GM12873 (cell line): ENCODE data around the gene HP1BP3.

Source experiments
- TF ChIP-seq, protein P1 (sequence below): IDR thresholded peaks from 2 replicates; pipeline ENCODE4 v1.5.1; 2012; ENCODE audit warnings: low read depth, mild to moderate bottlenecking, moderate library complexity, low read length, control low read depth; ENCODE audit not compliant: insufficient read depth; ENCODE audit errors: missing control alignments

HP1BP3 gene

DNA sequence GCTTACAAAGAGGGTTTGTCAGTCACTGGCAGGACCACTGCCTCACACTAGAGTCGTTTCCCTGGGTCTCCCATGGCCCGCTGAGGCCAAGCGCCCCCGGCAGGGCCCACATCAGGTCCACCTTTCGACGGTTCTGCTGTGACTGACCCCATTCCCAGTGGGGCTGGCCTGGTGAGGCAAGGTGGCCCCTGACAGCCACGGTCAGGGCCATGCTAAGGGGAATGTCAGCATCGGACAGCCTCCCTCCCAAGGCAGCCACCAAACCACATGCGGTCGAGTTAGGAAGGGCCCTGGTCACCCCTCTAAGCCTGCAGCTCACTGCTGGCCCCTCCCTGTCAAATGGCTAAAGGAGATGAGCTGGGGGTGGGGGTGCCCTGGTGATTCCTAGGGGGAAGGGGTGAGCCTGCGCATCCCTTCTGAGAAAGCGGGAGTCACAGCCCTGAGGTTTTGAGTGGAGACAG, 66.4 kb downstream of the HP1BP3 start:
- TF ChIP-seq, protein P1, sequence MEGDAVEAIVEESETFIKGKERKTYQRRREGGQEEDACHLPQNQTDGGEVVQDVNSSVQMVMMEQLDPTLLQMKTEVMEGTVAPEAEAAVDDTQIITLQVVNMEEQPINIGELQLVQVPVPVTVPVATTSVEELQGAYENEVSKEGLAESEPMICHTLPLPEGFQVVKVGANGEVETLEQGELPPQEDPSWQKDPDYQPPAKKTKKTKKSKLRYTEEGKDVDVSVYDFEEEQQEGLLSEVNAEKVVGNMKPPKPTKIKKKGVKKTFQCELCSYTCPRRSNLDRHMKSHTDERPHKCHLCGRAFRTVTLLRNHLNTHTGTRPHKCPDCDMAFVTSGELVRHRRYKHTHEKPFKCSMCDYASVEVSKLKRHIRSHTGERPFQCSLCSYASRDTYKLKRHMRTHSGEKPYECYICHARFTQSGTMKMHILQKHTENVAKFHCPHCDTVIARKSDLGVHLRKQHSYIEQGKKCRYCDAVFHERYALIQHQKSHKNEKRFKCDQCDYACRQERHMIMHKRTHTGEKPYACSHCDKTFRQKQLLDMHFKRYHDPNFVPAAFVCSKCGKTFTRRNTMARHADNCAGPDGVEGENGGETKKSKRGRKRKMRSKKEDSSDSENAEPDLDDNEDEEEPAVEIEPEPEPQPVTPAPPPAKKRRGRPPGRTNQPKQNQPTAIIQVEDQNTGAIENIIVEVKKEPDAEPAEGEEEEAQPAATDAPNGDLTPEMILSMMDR: no peak

DNA sequence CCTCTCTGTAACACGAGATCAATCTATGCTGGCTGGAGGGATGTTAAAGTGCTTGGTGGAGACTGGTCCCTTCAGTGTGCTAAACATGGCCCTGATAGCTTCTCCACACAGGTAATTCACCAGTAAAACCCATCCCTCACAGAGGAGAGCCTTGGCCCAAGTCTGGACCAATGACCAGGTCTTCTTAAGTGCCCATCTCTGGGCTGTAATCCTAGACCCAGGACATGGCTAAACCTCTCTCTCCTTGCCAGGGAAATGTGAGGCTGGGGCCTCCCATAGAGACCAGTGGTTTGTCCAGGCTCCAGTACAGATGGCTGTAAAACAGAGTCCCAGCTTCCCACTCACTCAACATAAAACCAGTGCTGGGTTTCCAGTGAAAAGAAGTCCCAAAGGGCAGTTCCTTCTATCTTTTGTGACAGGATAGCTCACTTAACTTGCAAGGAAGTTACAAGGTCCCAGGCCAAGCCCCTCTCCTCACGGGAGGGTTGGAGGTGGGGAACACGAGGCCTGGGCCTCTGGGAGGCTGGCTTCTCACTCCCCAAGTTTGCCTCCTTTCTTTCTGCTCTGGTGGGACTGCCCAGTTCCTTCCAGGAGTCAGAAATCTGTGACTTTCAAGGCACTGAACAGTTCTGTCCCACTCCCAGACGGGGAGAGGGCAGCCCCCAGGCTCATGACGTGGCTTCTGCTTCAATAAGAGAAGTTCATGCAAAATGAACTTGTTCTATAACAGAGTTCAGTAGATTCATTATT, 67.1 kb downstream of the HP1BP3 start:
- TF ChIP-seq, protein P1: no peak

DNA sequence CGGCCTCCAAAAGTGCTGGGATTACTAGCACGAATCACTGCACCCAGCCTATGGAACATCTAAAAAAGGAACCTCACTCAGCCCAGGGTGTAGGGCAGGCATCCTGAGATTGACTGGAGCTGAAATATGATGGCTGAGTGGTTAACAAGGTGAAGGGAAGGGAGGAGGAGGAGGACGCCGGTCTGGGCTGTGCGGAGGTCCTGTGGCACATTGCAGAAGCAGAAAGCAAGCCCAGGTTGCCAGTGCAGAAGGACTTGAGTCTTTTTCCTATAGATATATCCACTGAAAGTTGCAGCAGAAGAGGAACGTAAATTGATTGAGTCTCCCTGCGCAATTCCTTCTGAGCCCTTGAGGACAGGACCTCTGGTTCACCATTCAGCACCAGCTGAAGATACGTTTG, 67.8 kb downstream of the HP1BP3 start:
- TF ChIP-seq, protein P1: no peak

DNA sequence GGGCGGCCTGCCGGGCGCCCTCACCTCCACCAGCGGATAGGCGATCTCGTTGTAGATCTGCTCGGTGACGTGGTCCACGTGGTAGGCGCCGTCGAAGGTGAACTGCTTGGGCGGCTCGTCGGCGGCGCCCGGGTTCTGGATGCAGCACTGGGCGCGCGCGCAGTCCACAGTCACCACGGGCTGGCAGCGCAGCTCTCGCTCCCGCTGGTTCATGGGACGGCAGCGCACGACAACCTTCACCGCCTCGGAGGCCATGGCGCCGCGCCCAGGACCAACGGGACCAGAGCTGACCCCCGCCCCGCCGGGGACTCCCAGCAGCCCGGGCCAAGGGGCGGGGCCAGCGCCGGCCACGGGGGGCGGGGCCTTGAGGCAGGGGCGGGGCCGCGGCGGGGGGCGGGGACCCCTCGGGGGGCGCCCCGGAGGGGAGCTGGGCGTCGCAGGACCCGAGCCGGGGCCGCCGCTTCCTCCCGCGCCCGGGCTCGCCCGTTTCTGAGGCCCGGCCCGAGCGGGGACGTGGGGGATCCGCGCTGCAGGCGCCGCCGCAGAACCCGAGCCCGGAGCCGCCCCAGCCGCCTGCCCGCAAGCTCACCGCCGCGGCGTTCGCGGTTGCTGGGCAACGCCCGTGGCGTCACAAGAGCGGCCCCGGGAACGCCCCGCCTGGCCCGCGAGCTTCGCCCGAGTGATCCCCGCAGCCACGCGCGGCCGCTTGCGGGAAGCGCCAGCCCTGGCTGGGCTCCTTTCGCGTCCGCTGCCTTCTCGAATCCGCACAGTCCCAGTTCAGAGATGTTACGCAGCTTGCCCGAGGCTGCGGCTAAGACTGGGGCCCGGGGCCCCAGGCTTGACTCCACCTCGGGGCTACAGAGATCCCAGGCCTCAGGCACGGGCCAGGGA, 69.4 kb downstream of the HP1BP3 start, which contains the start of gene KIF17:
TSS of gene KIF17 (minus strand) at position 556 of the 891 bp plus-strand sequence. CDS start at position 255, 301 bp downstream.
- TF ChIP-seq, protein P1: no peak

DNA sequence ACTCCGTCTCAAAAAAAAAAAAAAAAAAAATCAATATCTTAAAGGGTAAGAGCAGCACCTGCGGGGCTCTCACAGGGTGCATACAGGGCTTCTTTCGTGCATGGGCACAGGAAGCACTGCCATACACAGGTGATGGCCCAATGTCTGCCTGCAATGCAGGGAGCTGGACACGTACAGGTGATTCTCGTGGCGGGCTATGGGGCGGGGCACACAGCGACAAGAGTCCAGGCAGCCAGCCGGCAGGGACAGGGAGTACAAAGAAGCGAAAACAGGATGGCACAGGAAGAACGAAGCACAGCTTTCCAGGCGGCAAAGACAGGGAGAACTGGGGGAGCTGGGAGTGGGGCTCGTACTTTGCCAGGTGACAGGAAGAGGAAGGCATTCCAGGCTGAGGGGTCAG, 70.9 kb downstream of the HP1BP3 start:
- TF ChIP-seq, protein P1: no peak

DNA sequence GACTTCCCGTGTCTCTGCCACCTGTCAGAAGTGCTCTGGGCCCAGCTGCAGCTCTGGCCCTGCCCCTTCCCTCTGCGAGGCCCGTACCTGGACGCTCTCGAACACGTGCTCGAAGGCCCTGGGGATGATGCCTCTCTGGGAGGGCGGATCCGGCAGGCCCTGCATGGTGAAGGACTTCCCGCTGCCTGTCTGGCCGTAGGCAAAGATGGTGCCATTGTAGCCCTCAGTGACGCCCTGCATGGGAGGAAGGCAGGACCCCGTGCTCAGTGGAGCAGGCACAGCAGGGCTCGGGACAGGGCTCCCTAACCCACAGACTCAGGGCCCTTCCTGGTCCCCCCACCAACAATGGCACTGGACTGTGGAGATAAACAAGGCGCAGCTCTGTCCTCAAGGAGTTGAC, 71.7 kb downstream of the HP1BP3 start:
- TF ChIP-seq, protein P1: no peak

DNA sequence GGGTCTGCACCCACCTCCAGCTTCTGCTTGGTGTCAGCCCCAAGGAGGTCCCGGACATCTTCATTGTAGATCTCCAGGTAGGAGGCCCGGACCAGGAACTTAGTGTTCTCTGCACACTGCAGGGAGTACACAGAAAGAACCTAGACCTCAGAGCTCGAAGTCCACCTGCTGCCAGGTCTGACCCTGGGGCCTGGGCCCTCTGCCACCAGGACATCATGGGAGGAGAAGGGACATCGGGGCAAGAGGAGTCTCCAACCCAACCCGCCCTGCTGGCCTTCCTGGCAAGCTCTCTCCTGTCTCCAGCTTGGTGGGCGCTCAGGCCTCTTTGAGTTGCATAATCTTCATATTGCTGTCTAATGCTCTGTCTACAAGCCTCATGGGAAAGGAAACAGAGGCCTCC, 73.7 kb downstream of the HP1BP3 start:
- TF ChIP-seq, protein P1: no peak
